Bronchial epithelial cell (primary cell): ENCODE data around the gene FYN. TPM values are rescaled to one million over a fixed set of nuclear protein-coding genes. Genes with fewer than 3 reads are reported as not detected.
A peak's percentile ranks its signal among the peaks of the same experiment; 100 is the strongest.
"Not testable (repeated sequence)": the region's sequence is repeated elsewhere in the genome, so short reads cannot be mapped to it uniquely, and the experiment has no call there.

Source experiments
- DNase-seq: peaks from one replicate; pipeline ENCODE4 v3.0.0-alpha.2; 2010; ENCODE audit warnings: low read depth
- FAIRE-seq: peaks from 2 replicates; lab custom pipeline; 2011; peaks lifted over from hg19 to GRCh38; lab: Jason Lieb, UNC
- H3K27me3 ChIP-seq: 2 replicates; pipeline ENCODE4 v1.5.1; 2011; ENCODE audit warnings: low read length; ENCODE audit not compliant: control insufficient read depth, insufficient read depth
- H3K36me3 ChIP-seq: 2 replicates; pipeline ENCODE4 v1.5.1; 2011; ENCODE audit warnings: low read length; ENCODE audit not compliant: control insufficient read depth, insufficient read depth
- H3K4me3 ChIP-seq: 2 replicates; pipeline ENCODE4 v1.5.1; 2011; ENCODE audit warnings: mild to moderate bottlenecking, low read depth, low read length, control low read depth
- total RNA-seq: library from RNA; depleted of rRNA; stranded (reverse); fragments of >200 nt; gene quantifications from 2 replicates; pipeline ENCODE4 v1.2.1, GENCODE V29; 2014
- TF ChIP-seq, protein P1 (sequence below): IDR thresholded peaks from 2 replicates; pipeline ENCODE4 v1.5.1; 2011; ENCODE audit warnings: mild to moderate bottlenecking, moderate library complexity, low read length, control low read depth, inconsistent platforms; ENCODE audit not compliant: insufficient read depth, severe bottlenecking

Gene FYN
- total RNA-seq, 1 donor from 2014 or later, result 38.7 TPM

DNA sequence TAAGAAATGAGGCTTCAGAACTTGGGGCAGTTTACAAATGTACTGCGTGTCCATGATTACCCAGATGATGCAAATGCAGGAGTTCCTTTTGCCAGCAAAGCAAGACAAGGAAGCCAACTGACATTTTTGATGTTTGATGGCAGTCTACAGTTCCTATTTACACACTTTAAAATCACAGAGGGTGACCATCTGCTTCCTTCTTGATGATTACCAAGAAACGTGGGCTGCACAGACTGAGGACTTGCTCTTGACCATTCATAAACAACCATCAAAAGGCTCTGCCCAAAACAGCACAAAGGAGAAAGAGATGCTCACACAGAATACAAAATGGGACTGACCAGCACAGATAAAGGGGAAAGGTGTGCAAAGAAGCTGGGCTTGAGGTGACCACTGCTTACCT, 187.7 kb downstream of the FYN start:
- no peak overlapping the region for H3K4me3 ChIP-seq
- FAIRE-seq, result no peak
- no peaks in the 10 kb centered on the region for H3K27me3 ChIP-seq
- DNase-seq, result no peak
- TF ChIP-seq, protein P1, sequence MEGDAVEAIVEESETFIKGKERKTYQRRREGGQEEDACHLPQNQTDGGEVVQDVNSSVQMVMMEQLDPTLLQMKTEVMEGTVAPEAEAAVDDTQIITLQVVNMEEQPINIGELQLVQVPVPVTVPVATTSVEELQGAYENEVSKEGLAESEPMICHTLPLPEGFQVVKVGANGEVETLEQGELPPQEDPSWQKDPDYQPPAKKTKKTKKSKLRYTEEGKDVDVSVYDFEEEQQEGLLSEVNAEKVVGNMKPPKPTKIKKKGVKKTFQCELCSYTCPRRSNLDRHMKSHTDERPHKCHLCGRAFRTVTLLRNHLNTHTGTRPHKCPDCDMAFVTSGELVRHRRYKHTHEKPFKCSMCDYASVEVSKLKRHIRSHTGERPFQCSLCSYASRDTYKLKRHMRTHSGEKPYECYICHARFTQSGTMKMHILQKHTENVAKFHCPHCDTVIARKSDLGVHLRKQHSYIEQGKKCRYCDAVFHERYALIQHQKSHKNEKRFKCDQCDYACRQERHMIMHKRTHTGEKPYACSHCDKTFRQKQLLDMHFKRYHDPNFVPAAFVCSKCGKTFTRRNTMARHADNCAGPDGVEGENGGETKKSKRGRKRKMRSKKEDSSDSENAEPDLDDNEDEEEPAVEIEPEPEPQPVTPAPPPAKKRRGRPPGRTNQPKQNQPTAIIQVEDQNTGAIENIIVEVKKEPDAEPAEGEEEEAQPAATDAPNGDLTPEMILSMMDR, result no peak
- no peaks in the 10 kb centered on the region for H3K36me3 ChIP-seq

DNA sequence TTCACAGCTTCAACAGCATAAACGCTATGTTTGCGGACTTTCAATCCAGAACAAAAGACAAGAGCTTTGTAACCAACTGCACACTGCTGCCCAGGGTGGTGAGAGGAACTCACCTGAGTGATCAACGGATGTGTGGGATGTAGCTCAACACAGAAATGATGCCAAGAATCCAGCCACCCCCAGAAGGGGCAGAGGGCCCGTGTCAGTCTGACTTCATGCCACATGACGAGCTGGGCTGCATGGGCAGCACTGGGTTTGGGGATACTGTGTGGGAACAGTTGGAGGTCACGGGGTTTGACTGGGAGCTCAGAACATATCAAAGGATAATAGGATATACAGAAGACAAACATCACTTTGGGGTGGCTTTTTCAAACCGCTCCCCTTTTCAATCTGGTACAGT, 188.2 kb downstream of the FYN start:
- TF ChIP-seq, protein P1, result no peak
- no peak for FAIRE-seq
- no peak for DNase-seq
- no peaks in the 10 kb centered on the region for H3K27me3 ChIP-seq
- no peak overlapping the region for H3K4me3 ChIP-seq
- no peaks in the 10 kb centered on the region for H3K36me3 ChIP-seq

DNA sequence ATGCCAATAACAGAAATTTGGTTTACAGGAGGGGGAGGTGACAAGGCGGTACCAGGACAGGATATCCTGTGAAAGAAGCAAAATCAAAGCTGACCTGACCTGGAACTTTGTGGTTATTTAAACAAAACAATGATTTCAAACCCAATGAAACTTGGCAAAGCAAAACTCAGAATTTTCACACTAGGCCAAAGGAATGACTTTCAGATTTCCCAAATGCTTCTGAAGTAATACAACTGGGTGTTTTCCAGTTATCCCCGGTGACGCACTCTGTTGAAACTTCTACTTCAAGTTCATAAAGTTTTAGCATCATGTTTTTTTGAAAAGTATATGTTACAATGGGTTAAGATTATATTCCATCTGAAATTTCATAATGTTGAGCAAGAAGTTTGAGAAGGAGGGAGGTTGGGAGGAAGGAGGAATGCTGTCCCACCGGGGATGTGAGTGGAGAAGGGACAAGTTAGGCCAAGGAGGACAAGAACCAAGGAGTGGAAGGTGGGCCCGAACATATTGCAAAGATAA, 189.4 kb downstream of the FYN start:
- FAIRE-seq, result no peak
- H3K36me3 ChIP-seq, result no peaks in the 10 kb centered on the region

DNA sequence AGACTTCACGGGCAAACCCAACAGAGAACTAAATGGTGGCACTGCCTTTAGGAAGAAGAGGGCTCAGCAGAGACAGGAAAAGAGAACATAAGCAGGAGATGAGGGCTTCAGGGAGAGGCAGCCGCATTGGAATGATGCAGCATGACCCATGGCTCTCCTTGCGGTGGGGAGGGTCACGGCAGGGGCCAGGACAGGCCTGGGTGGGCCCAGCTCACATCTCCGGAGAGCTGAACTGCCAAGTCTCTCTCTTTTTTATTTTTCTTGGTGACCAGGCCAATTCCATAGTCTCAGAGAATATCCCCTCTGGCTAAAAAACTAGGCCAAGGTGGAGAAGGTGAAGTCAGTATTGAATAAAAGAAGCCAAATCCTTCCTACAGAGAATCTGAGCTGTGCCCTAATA, 190.1 kb downstream of the FYN start:
- no peak for FAIRE-seq

More for the DNA sequence above, 189.4 kb downstream of the FYN start:
- Histone ChIP-seq H3K27me3 (no peaks in the 10 kb centered on the region), H3K4me3 (no peak overlapping the region)
- TF ChIP-seq, protein P1, result no peak
- DNase-seq, result peak; percentile 12

DNA sequence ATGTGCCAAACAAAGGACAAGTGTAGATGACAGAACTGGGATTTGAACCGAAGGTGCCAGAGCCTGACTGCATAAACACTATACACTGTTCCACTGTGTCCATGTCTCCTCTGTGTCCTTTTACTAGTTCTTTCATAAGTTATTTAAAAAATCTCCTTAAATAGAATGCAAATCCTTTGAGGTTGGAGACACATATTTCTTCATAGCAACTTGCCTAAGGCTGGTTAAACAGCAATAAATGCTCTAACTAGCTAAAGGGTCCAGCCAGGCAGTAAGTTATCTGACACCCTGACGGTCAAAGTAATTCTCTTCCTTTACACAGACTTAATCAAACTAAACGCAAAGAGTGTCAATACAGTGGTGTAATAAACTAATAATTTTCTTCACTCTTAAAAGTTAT, 191.4 kb downstream of the FYN start:
- FAIRE-seq, result no peak
- no peak for DNase-seq
- no peaks in the 10 kb centered on the region for H3K36me3 ChIP-seq
- TF ChIP-seq, protein P1, result no peak
- H3K27me3 ChIP-seq, result no peaks in the 10 kb centered on the region
- H3K4me3 ChIP-seq, result no peak overlapping the region

More for the DNA sequence above, 190.1 kb downstream of the FYN start:
- H3K27me3 ChIP-seq, result no peaks in the 10 kb centered on the region
- no peak overlapping the region for H3K4me3 ChIP-seq
- DNase-seq, result no peak
- TF ChIP-seq, protein P1, result no peak
- no peaks in the 10 kb centered on the region for H3K36me3 ChIP-seq

DNA sequence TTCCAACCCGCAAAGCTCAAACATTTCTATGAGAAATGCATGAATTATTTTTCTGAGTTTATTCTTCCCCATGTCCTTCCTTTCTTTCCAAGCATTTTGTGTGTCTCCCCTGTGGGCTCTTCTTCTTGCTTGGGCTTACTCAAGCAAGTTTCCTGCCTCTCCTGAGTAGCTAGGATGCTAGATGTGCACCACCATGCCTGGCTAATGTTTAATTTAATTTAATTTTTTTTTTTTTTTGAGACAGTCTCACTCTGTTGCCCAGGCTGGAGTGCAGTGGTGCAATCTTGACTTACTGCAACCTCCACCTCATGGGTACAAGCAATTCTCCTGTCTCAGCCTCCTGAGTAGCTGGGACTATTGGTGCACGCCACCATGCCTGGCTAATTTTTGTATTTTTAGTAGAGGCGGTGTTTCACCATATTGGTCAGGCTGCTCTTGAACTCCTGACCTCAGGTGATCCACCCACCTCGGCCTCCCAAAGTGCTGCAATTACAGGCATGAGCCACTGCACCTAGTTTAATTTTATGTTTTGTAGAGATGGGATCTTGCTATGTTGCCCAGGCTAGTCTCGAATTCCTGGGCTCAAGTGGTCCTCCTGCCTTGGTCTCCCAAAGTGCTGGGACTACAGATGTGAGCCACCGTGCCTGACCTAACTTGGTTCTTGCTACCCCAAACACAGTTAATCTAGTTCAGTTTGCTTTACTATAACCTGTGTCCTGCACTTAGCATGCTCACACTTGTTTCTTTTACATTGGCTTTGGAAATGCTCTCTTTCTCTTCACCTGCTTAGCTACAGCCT, 192.2 kb downstream of the FYN start:
- H3K27me3 ChIP-seq, FAIRE-seq, H3K36me3 ChIP-seq, H3K4me3 ChIP-seq, DNase-seq: not testable (repeated sequence)
